Measurements from ENCODE around the gene AKIRIN2. TPM values are rescaled to one million over a fixed set of nuclear protein-coding genes. Genes with fewer than 3 reads are reported as not detected.

The AKIRIN2 gene
- total RNA-seq, 1 experiment from 2014 or later: 18.3 TPM

GRCh38 chr6:87655824-87656223 lies 46.2 kb downstream of the AKIRIN2 start:
- DNase-seq (ENCODE audit: low spot score): no peak

DNA sequence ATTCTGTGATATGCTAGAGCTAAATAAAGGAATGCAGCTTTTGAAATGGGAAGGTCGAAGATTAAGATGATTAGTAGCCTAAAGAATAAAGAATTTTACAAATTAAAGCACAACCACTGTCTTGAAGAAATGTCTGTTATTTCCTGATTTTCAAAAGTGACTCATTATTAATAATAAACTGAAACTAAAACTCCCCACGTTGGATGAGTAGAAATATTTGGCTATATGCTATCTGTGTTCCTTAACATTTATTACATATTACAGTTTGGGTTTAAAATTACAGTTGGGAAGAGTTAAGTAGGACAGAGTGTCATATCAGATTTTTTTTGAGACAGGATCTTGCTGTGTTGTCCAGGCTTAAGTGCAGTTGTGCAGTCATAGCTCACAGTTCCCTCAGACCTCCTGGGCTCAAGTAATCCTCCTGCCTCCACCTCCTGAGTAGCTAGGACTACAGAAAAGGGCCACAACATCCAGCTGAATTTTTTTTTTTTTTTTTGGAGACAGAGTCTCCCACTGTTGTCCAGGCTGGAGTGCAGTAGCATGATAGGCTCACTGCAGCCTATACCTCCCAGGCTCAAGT lies 47.1 kb downstream of the AKIRIN2 start:
- DNase-seq (ENCODE audit: low spot score): no peak

- no peak for DNase-seq (ENCODE audit: low spot score)
Measured at GRCh38 chr6:87654122-87654521, 47.9 kb downstream of the AKIRIN2 start.

DNA sequence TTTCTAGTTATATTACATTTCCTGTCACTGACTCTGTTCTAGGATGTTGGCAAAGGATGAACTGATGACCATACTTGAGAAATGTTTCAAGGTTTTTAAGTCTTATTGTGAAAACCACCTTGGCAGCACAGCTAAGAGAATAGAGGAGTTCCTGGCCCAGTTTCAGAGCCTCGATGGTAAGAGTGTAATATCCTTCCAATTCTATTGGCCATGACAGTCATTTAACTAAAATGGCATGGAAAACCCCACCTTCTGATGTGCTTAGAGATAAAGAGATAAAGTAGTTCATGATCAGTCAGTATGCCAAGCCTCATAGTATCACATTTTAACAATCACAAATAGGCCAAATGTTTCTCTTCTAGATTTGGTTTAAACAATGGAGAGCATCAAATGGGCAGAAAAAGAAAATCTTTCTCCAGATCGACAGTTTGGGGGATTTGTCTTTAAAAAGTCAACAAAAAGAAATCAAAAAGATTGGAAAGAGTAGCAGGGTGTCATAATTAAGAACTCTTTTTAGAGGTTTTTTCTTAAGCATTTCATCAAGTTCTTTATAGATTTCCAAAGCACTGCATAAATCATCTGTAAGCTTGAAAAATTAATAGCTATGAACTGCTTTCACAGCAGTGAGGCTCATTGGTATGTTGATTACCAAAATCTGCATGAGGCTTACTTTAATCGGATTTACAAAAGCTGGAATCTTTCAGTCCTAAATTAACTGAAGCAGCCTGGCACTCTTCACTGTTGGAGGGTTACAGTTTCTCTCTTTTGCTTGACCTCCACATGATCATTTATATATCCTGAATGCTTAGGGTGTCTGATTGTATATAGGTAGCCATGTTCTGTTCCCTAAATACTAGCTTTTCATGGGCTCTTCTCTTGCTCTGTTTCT lies 48.7 kb downstream of the AKIRIN2 start:
- DNase-seq (ENCODE audit: low spot score): no peak

GRCh38 chr6:87645080-87645479 lies 57.0 kb downstream of the AKIRIN2 start:
- DNase-seq (ENCODE audit: low spot score): no peak

DNA sequence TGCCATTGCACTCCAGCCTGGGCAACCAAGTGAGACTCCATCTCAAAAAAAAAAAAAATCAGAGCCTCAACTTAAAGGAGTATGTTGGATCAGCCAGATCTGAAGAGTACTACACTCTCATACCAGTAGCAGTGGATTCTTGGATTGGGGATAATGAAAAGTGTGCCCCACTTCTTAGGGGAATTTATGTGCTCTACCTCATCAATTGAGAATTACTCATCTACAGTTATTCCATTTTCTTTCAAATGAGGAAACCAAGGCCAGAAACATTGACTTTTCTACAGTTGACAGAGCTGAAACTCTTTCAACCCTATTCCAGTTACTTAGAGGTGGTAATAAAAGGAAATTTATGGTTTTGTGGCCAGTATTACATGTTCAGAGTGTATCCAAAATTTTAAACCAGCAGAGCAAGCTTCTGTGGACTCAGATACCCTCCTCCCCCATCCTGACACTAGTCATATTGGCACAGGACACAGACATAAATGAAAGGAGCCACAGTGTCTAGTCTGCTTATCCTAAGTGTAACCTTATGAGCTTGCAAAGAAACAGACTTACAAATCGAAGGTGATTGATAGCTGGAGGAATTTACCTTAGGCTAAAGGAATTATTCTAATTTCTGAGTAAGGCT lies 60.9 kb downstream of the AKIRIN2 start:
- DNase-seq (ENCODE audit: low spot score): no peak

DNA sequence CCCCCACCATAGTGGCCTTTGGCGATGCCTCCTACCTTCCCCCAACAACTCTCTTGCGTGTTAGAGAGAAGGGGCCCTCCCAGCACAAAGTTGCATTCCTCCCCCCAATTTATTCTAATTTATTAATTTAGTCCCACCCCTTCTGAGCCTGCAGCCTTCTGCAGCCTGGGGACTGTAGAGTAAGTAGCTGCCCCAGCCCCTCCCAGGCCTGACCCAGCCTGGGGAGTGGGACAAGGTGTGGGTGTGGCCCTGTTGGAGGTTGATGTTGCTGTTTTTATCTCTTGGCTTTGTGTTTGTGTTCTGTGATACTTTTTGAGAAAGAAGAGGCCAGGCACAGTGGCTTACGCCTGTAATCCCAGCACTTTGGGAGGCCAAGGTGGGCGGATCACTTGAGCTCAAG lies 62.7 kb downstream of the AKIRIN2 start:
- DNase-seq (ENCODE audit: low spot score): no peak

GRCh38 chr6:87637106-87637505 lies 64.9 kb downstream of the AKIRIN2 start:
- DNase-seq (ENCODE audit: low spot score): no peak

DNA sequence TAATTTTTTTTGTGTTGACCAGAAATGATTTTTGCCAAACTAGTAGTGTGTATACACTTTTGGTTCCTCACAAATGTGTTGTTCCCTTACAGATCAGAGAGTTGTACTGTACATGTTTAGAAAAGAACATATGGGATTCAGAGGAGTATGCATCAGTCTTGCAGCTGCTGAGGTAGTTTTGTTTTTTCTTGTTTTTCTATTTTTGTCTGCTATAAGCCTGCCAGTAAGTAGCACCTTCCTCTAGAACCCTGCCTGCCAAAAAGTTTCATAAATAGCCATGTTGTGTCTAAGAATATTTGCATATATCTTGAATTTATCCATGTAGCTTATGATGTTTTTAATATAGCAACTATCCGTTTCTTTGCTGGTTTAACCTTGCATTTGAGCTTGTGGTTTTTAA lies 65.7 kb downstream of the AKIRIN2 start:
- DNase-seq (ENCODE audit: low spot score): no peak

- no peak for DNase-seq (ENCODE audit: low spot score)
Measured at GRCh38 chr6:87633851-87634250, 68.2 kb downstream of the AKIRIN2 start.

DNA sequence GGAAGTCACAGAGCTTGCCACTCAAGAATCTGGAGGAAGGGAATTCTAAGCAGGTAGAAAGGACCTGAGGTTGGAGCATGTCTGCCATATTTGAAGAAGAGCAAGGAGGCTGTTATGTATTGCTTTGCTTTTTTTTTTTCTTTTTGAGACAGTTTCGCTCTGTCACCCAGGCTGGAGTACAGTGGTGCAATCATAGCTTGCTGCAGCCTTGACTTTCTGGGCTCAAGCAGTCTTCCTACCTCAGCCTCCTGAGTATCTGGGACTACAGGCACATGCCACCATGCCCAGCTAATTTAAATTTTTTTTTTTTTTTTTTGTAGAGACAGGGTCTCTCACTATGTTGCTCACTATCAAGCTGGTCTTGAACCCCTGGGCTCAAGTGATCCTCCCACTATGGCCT lies 71.3 kb downstream of the AKIRIN2 start:
- no peak for DNase-seq (ENCODE audit: low spot score)

- no peak for DNase-seq (ENCODE audit: low spot score)
Measured at GRCh38 chr6:87628881-87629280, 73.2 kb downstream of the AKIRIN2 start.

DNA sequence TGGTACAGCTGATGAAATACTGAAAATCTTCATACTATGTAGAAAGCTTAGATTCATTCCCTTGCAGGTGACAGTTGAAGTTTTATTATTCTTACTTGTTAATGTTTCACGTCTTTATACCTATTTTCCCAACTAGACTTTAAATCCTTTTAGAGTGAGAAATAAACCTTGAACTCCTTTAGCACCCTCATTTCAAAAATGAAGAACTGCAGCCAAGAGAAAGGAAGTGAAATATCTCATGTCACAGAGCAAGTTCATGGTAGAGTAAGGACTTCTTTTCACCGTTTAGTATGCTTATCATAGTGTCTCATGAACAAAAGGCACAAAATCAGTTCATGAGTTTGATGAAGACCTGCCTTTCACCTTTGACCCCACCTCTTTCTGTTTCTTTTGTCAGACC lies 73.6 kb downstream of the AKIRIN2 start:
- no peak for DNase-seq (ENCODE audit: low spot score)

Small RNA genes within 50 kb of the gene (small RNA-seq; reads per million reads assigned to genes)
- not detected for gene RF01210

Other genes with a start within 250 kb of the AKIRIN2 start
- gene SLC35A1, start 229.3 kb downstream of the AKIRIN2 start, total RNA-seq (2014; rRNA removed; shearing (Covaris generic)): 13.4 and 14.1 TPM in 2 replicates
- 15.3 and 16.5 TPM in 2 replicates for gene RARS2, start 112.2 kb downstream of the AKIRIN2 start, total RNA-seq (2014; rRNA removed; shearing (Covaris generic))
- 8.5 and 10.2 TPM in 2 replicates for gene ORC3, start 112.1 kb downstream of the AKIRIN2 start, total RNA-seq (2014; rRNA removed; shearing (Covaris generic))

Data from HT-29 (cell line).